A549 (cell line): Measurements from ENCODE around the gene MRPS5.

Experiments used
- CHD4 ChIP-seq: fragments of 200-600 bp; sonication (generic); IDR thresholded peaks from 2 replicates; pipeline ENCODE4 v1.6.1; 2016; ENCODE audit warnings: antibody characterized with exemption, mild to moderate bottlenecking, borderline replicate concordance
- CTCF ChIP-seq: fragments of >200 bp; sonication (Bioruptor Twin); formaldehyde crosslinking; IDR thresholded peaks from 3 replicates; pipeline ENCODE4 v1.5.1; 2016
- JUN ChIP-seq, 2 experiments: fragments of >200 bp; sonication (Bioruptor Twin); formaldehyde crosslinking; IDR thresholded peaks; 2 replicates in 1 of 2; 3 replicates in 1 of 2; pipeline ENCODE4 v1.6.1; 2016 to 2017
- TF ChIP-seq, protein P1 (sequence below): fragments of 450-650 bp; IDR thresholded peaks from 2 replicates; pipeline ENCODE4 v1.6.1; 2014; ENCODE audit warnings: antibody characterized with exemption

DNA sequence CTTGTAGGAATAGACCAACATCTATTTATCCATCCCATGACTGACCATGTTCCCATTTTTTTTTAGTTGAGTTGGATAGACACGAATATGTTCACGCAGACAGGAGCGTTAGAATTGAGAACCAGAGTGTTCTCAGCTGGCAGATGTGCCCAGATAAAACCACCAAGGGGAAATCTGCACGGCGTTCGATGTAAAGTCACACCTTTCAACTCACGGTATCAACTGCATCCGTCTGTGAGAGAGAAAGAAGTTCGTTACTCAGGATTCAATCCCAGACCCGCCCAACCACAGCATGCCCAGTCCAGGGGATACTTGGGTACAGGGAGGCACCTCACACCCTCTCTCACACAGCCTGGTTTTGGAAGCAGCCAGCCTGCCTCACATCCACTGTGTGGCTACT is 70.0 kb downstream of the MRPS5 start:
- TF ChIP-seq CTCF (no peak), CHD4 (no peak), JUN (IDR thresholded peaks at IDR 0.05) (no peak)
- TF ChIP-seq, protein P1, sequence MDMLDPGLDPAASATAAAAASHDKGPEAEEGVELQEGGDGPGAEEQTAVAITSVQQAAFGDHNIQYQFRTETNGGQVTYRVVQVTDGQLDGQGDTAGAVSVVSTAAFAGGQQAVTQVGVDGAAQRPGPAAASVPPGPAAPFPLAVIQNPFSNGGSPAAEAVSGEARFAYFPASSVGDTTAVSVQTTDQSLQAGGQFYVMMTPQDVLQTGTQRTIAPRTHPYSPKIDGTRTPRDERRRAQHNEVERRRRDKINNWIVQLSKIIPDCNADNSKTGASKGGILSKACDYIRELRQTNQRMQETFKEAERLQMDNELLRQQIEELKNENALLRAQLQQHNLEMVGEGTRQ = no peak
